ENCODE measurements around the gene EBF4.

Gene EBF4

DNA sequence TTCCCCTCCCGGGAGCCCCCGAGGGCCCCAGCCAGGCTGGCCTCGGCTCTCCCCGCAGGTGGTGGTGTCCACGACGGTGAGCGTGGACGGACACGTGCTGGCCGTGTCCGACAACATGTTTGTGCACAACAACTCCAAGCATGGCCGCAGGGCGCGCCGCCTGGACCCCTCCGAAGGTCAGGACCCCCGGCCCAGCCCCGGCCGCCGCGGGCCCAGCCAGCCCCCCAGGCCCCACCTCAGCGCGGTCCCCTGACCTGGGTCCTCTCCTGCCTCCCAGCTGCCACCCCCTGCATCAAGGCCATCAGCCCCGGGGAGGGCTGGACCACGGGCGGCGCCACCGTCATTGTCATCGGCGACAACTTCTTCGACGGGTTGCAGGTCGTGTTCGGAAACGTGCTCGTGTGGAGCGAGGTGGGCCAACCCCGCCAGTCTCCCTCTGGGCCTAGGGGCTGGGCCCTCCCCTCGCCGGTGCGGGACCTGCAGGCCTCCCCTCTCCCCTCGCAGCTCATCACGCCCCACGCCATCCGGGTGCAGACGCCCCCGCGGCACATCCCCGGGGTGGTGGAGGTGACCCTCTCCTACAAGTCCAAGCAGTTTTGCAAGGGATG, 56.9 kb downstream of the EBF4 start:
- no peak for DNase-seq (ENCODE audit: low read depth)
- no peak overlapping the region for H3K4me3 ChIP-seq (replicated peaks; ENCODE audit: low read depth, low read length)
- TF ChIP-seq, protein P1, sequence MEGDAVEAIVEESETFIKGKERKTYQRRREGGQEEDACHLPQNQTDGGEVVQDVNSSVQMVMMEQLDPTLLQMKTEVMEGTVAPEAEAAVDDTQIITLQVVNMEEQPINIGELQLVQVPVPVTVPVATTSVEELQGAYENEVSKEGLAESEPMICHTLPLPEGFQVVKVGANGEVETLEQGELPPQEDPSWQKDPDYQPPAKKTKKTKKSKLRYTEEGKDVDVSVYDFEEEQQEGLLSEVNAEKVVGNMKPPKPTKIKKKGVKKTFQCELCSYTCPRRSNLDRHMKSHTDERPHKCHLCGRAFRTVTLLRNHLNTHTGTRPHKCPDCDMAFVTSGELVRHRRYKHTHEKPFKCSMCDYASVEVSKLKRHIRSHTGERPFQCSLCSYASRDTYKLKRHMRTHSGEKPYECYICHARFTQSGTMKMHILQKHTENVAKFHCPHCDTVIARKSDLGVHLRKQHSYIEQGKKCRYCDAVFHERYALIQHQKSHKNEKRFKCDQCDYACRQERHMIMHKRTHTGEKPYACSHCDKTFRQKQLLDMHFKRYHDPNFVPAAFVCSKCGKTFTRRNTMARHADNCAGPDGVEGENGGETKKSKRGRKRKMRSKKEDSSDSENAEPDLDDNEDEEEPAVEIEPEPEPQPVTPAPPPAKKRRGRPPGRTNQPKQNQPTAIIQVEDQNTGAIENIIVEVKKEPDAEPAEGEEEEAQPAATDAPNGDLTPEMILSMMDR (IDR thresholded peaks at IDR 0.05; ENCODE audit: low read length, missing control alignments) = no peak

DNA sequence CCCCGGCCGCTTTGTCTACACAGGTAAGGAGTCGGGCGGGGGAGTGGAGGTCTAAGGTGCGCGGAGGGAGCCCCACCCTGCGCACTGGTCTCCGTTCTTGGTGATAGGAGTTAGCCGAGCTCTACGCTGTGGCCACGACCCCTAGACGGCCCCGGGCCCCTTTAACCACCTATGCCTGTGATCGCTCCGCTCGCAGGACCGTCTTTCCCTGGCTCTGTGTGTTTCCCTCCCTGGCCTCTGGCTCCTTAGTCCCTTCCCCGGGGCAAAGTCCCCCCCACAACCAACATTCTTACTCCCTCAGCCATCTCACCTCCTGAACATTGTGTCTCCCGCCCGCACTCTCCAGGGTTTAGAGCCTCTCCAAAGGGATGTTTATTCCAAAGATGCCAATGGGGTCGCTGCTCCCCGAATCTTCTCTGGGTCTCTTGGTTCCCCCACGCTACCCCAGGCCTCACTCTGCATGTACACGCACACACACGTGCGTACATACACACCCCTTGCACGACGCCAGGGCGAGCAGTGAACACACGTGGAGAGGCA, 57.4 kb downstream of the EBF4 start:
- H3K4me3 ChIP-seq (replicated peaks; ENCODE audit: low read depth, low read length) = no peak overlapping the region
- TF ChIP-seq, protein P1 (IDR thresholded peaks at IDR 0.05; ENCODE audit: low read length, missing control alignments) = no peak
- DNase-seq (ENCODE audit: low read depth) = no peak

DNA sequence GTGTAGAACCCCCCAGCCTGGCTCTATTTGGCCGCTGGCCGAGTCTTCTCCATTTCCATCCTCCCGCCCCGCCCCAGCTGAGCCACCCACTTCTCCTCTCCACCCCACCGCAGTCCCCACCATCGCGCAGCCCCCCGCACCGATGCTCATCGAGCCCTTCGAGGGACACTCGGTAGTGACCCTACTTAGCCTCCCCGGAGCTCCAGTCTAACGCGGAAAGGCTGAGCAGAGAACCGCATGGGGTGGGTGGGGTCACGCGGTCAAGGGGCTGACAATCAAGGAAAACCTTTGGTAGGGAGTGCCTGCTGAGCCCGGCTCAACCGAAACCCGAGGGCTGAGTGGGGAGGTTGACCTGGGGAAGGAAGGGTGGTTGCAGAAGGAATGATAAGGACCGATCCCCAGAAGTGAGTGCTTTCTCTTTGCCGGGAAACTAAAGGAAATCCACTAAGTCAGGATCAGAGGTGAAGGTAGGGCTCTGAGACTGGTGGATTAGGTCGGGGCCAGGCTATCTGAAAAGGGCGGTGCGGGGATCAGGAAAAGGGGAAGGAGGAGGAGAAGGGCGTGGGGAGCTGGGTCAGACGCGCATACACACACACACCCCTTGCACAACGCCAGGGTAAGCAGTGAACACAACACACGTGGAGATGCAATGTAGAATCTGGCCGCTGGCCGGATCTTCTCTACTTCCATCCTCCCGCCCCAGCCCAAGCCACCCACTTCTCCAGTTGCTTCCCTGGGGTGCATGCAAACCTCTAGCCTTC, 58.1 kb downstream of the EBF4 start:
- TF ChIP-seq, protein P1 (IDR thresholded peaks at IDR 0.05; ENCODE audit: low read length, missing control alignments) = no peak
- peak; percentile 57 for DNase-seq (ENCODE audit: low read depth)
- H3K4me3 ChIP-seq (replicated peaks; ENCODE audit: low read depth, low read length) = no peak overlapping the region

DNA sequence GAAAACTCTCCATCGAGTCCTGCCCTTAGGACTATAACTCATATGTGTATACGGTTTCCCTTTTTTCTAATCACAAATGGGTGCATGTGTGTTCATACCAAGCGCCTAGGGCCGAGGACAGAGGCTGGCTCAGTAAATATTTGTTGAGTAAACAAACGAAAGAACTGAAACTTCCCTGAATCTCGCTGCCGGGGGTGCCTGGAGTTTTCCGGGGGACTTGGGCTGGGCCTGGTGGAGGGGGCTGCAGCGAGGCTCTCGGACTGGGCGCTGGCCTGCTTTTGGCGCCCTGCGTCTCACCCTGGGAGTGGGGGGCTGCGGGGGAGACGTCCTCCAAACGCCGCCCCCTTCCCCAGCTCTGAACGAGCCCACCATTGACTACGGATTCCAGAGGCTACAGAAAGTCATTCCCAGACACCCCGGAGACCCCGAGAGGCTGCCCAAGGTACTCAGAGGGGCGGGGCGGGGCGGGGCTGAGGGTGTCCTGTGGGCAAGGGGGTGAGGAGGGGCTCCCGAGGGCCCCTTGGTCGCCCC, 58.8 kb downstream of the EBF4 start:
- TF ChIP-seq, protein P1 (IDR thresholded peaks at IDR 0.05; ENCODE audit: low read length, missing control alignments) = no peak
- peak overlapping the region; percentile 29 for H3K4me3 ChIP-seq (replicated peaks; ENCODE audit: low read depth, low read length)
- DNase-seq (ENCODE audit: low read depth) = no peak

DNA sequence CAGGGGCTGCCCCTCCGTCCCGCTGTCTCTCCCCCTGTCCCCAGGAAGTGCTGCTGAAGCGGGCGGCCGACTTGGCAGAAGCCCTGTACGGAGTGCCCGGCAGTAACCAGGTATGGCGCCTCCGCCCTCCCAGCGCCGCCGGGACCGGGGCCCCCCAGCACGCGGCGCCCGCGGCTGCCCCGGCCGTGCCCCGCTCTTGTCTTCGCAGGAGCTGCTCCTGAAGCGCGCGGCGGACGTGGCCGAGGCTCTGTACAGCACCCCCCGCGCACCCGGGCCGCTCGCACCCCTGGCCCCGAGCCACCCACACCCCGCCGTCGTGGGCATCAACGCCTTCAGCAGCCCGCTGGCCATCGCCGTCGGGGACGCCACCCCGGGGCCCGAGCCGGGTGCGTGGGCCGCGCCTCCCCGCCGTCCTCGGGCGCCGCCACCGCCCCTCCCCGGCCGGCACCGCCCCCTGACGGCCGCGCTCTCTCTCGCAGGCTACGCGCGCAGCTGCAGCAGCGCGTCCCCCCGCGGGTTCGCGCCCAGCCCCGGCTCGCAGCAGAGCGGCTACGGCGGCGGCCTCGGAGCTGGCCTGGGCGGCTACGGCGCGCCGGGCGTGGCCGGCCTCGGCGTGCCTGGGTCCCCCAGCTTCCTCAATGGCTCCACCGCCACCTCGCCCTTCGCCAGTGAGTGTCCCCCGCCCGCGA, 59.4 kb downstream of the EBF4 start:
- DNase-seq (ENCODE audit: low read depth) = peak; percentile 14
- TF ChIP-seq, protein P1 (IDR thresholded peaks at IDR 0.05; ENCODE audit: low read length, missing control alignments) = no peak
- peak overlapping the region; percentile 40 for H3K4me3 ChIP-seq (replicated peaks; ENCODE audit: low read depth, low read length)

DNA sequence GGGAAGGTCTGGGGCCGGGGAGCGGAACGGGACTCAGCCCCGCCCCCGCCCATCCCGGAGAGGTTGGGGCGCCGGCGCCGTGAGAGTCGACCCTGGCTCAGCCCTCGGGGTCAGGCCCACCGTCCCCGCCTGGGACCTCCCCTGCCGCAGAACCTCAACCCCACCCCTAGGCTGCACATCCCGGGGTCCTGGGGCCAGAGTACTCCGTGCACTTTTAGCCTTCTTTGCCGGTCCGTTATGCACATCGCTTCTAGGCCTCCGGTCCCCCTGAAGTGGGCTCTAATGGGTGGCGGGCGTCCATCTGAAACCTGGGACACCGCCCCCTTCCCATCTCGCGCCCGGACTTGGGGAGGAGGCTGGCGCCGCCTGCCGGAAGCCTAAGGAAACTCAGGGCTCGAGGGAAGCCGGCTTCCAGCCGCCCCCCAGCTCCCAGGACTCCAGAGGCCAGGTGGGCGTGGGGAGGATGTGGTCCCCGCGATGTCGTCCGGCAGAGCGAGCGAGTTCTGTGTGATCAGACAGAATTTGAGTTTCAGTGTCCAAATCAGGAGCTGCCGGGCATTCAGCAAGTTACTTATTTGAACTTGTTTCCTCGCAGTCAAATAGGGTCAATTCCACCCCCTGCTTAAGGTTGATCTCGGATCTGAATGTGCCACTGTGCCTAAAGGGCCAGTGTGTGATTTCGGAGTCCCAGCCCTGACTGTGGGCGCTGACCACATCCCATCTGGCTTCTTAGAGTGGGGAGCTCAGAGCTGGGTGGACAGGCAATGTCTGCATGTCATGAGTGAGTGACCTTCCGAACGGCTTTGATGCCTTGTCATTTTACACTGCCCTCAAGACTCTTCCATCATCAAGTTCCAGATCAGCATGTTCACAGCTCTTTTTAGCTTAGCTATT, 60.2 kb downstream of the EBF4 start:
- peak; percentile 53 for DNase-seq (ENCODE audit: low read depth)
- TF ChIP-seq, protein P1 (IDR thresholded peaks at IDR 0.05; ENCODE audit: low read length, missing control alignments) = peak; percentile 70
- peak overlapping the region; percentile 40 for H3K4me3 ChIP-seq (replicated peaks; ENCODE audit: low read depth, low read length)

Measured in fibroblast of pulmonary artery (primary cell).